SH-SY5Y (cell line): ENCODE results near the gene FBXW8.

ENCODE experiments used
- GATA2 ChIP-seq: IDR thresholded peaks from 2 replicates; pipeline ENCODE4 v1.6.1; 2011; ENCODE audit warnings: mild to moderate bottlenecking, low read depth, low read length
- GATA3 ChIP-seq: IDR thresholded peaks from 2 replicates; pipeline ENCODE4 v1.6.1; 2011; ENCODE audit warnings: low read depth, mild to moderate bottlenecking, low read length, moderate library complexity

- no peak for TF ChIP-seq GATA3
- TF ChIP-seq GATA2 = no peak
These were observed 29.9 kb upstream of the FBXW8 start for GRCh38 chr12:116880817-116881324.
